GM12878 (cell line): ENCODE data around the gene EFNA2. TPM values are rescaled to one million over a fixed set of nuclear protein-coding genes. Genes with fewer than 3 reads are reported as not detected.
A peak's percentile ranks its signal among the peaks of the same experiment; 100 is the strongest.

Experiments
- ATAC-seq: fragments of 200-7000 bp; cut with Tn5 transposase; 3 replicates; pipeline ENCODE4 v1.9.1; 2020; ENCODE audit warnings: mild to moderate bottlenecking, moderate library complexity
- BruUV-seq: library from RNA; stranded (reverse); fragments of 400-500 nt; replicated peaks from 2 replicates; lab custom pipeline; 2021; lab: Mats Ljungman, UMichigan
- CTCF ChIA-PET: fragments of 300-600 bp; sonication (Branson Sonifier 250); formaldehyde crosslinking; extraction: SDS; loops from one replicate; lab custom pipeline; 2021; ENCODE audit warnings: inconsistent platforms; lab: Yijun Ruan, JAX
- POLR2A ChIA-PET: fragments of 350-600 bp; formaldehyde crosslinking; extraction: SDS; loops from one replicate; lab custom pipeline; 2021; ENCODE audit warnings: inconsistent platforms; lab: Charles Lee
- RAD21 ChIA-PET: fragments of 300-600 bp; sonication (Branson Sonifier 250); formaldehyde crosslinking; loops from one replicate; lab custom pipeline; 2023; ENCODE audit warnings: antibody characterized with exemption; ENCODE audit not compliant: unreplicated experiment; lab: Charles Lee
- SMC1A ChIA-PET: fragments of 300-600 bp; sonication (Branson Sonifier 250); formaldehyde crosslinking; loops from one replicate; lab custom pipeline; 2023; ENCODE audit not compliant: unreplicated experiment, uncharacterized antibody; lab: Charles Lee
- DNase-seq: peaks from one replicate; pipeline ENCODE4 v3.0.0-alpha.2; 2011; ENCODE audit warnings: low read depth, low spot score
- FAIRE-seq: peaks from 3 replicates; lab custom pipeline; 2011; peaks lifted over from hg19 to GRCh38; lab: Jason Lieb, UNC
- H2AFZ ChIP-seq: 2 replicates; pipeline ENCODE4 v1.6.0; 2011; ENCODE audit warnings: low read depth, low read length, control low read depth; ENCODE audit not compliant: control insufficient read depth
- H3K27ac ChIP-seq: 2 replicates; pipeline ENCODE4 v1.5.1; 2011; ENCODE audit warnings: control low read depth; ENCODE audit not compliant: control insufficient read depth, insufficient read depth
- H3K27me3 ChIP-seq, 2 experiments: replicated peaks in 1 of 2; 2 replicates each; pipeline versions ENCODE4 v1.6.0 to v1.6.1; 2011; ENCODE audit warnings: low read length in 1 of 2; ENCODE audit not compliant: control insufficient read depth in 2 of 2, insufficient read depth in 2 of 2
- H3K36me3 ChIP-seq, 2 experiments: 2 replicates each; pipeline ENCODE4 v1.5.1; 2011; ENCODE audit warnings: low read length in 1 of 2; ENCODE audit not compliant: control insufficient read depth in 2 of 2, insufficient read depth in 2 of 2
- H3K4me1 ChIP-seq: 2 replicates; pipeline ENCODE4 v1.6.1; 2011; ENCODE audit warnings: mild to moderate bottlenecking, low read length, moderate library complexity, mixed read lengths; ENCODE audit not compliant: control insufficient read depth, insufficient read depth
- H3K4me2 ChIP-seq: 2 replicates; pipeline ENCODE4 v1.6.0; 2011; ENCODE audit warnings: control low read depth; ENCODE audit not compliant: control insufficient read depth, insufficient read depth
- H3K4me3 ChIP-seq: fragments of 200-600 bp; sonication (generic); 2 replicates; pipeline ENCODE4 v1.5.1; 2016
- H3K79me2 ChIP-seq: 2 replicates; pipeline ENCODE4 v1.6.0; 2011; ENCODE audit warnings: low read length; ENCODE audit not compliant: control insufficient read depth, insufficient read depth
- H3K9ac ChIP-seq: 2 replicates; pipeline ENCODE4 v1.8.0; 2011; ENCODE audit warnings: low read length, control low read depth, mixed read lengths; ENCODE audit not compliant: control insufficient read depth, insufficient read depth
- H3K9me3 ChIP-seq: replicated peaks from 3 replicates; pipeline ENCODE4 v1.5.1; 2011; ENCODE audit warnings: mild to moderate bottlenecking, low read length; ENCODE audit not compliant: control insufficient read depth, insufficient read depth
- H4K20me1 ChIP-seq: 2 replicates; pipeline ENCODE4 v1.6.0; 2011; ENCODE audit not compliant: control insufficient read depth, insufficient read depth
- BACH1 ChIP-seq: fragments of 450-650 bp; IDR thresholded peaks from 2 replicates; pipeline ENCODE4 v1.6.1; 2017; ENCODE audit warnings: mild to moderate bottlenecking, borderline replicate concordance
- BHLHE40 ChIP-seq, 2 experiments: fragments of 450-650 bp in 1 of 2; IDR thresholded peaks; 2 replicates each; pipeline ENCODE4 v1.6.1; 2011 to 2017; ENCODE audit warnings: low read depth in 2 of 2, borderline replicate concordance in 1 of 2, improper control_type of control experiment in 1 of 2, low read length in 1 of 2, mild to moderate bottlenecking in 1 of 2
- EGR1 ChIP-seq, 2 experiments: IDR thresholded peaks; 1 replicate in 1 of 2; 2 replicates in 1 of 2; pipeline ENCODE4 v1.6.1; 2011 to 2012; ENCODE audit warnings: low read depth in 2 of 2, low read length in 2 of 2, borderline replicate concordance in 1 of 2, mild to moderate bottlenecking in 1 of 2, moderate library complexity in 1 of 2
- EP300 ChIP-seq, 2 experiments: fragments of 150-350 bp in 1 of 2; IDR thresholded peaks; 2 replicates each; pipeline ENCODE4 v1.6.1; 2011 to 2012; ENCODE audit warnings: low read depth in 2 of 2, low read length in 2 of 2, borderline replicate concordance in 1 of 2, improper control_type of control experiment in 1 of 2, inconsistent platforms in 1 of 2; ENCODE audit not compliant: control insufficient read depth in 1 of 2
- ESRRA ChIP-seq: IDR thresholded peaks from 2 replicates; pipeline ENCODE4 v1.6.1; 2012; ENCODE audit warnings: mild to moderate bottlenecking, low read length, improper control_type of control experiment
- HDGF ChIP-seq: fragments of 450-650 bp; IDR thresholded peaks from 2 replicates; pipeline ENCODE4 v1.6.1; 2016; ENCODE audit warnings: antibody characterized with exemption
- MEF2A ChIP-seq: IDR thresholded peaks from 2 replicates; pipeline ENCODE4 v1.6.1; 2011; ENCODE audit warnings: low read depth, mild to moderate bottlenecking, low read length, moderate library complexity; ENCODE audit not compliant: insufficient read depth
- NBN ChIP-seq: fragments of 450-650 bp; IDR thresholded peaks from 2 replicates; pipeline ENCODE4 v1.6.1; 2016
- NKRF ChIP-seq: fragments of 450-650 bp; conservative IDR thresholded peaks from 2 replicates; pipeline ENCODE4 v1.6.1; 2017; ENCODE audit warnings: mild to moderate bottlenecking, moderate library complexity
- NR2F1 ChIP-seq: fragments of 450-650 bp; conservative IDR thresholded peaks from 2 replicates; pipeline ENCODE4 v1.6.1; 2017; ENCODE audit warnings: mild to moderate bottlenecking
- POU2F2 ChIP-seq: IDR thresholded peaks from 3 replicates; pipeline ENCODE4 v1.6.1; 2011; ENCODE audit warnings: low read depth, mild to moderate bottlenecking, low read length, borderline replicate concordance
- RELB ChIP-seq: fragments of 450-650 bp; IDR thresholded peaks from 2 replicates; pipeline ENCODE4 v1.6.1; 2017; ENCODE audit warnings: low read depth, mild to moderate bottlenecking, moderate library complexity
- SIN3A ChIP-seq: IDR thresholded peaks from 2 replicates; pipeline ENCODE4 v1.6.1; 2012; ENCODE audit warnings: low read depth, low read length, improper control_type of control experiment
- SMAD1 ChIP-seq: fragments of 450-650 bp; IDR thresholded peaks from 2 replicates; pipeline ENCODE4 v1.6.1; 2018; ENCODE audit warnings: mild to moderate bottlenecking, low read depth; ENCODE audit not compliant: partially characterized antibody
- SMARCA5 ChIP-seq: fragments of 450-650 bp; IDR thresholded peaks from 2 replicates; pipeline ENCODE4 v1.6.1; 2017; ENCODE audit warnings: mild to moderate bottlenecking
- SP1 ChIP-seq: IDR thresholded peaks from one replicate; pipeline ENCODE4 v1.6.1; 2011; ENCODE audit warnings: low read depth, low read length
- TCF3 ChIP-seq: IDR thresholded peaks from 2 replicates; pipeline ENCODE4 v1.6.1; 2012; ENCODE audit warnings: low read depth, mild to moderate bottlenecking, low read length, borderline replicate concordance; ENCODE audit not compliant: insufficient read depth
- ZNF24 ChIP-seq: fragments of 450-650 bp; IDR thresholded peaks from 2 replicates; pipeline ENCODE4 v1.6.1; 2017; ENCODE audit warnings: antibody characterized with exemption, mild to moderate bottlenecking
- WGBS: methylation state at CpG from one replicate; pipeline ENCODE4 v1.1.6; 2016; ENCODE audit warnings: low lambda C conversion rate; ENCODE audit not compliant: insufficient replicate concordance, insufficient coverage; ENCODE audit errors: missing lambda C conversion rate; 5-methylcytosine and 5-hydroxymethylcytosine counted together
- in situ Hi-C: fragments of 300-500 bp; cut with MboI; formaldehyde crosslinking; loops from 9 replicates; pipeline ENCODE4 v1.14.3; 2018; ENCODE audit warnings: mixed read lengths
- intact Hi-C: fragments of 100-400 bp; cut with micrococcal nuclease; formaldehyde crosslinking; loops from one replicate; pipeline ENCODE4 v1.14.2; 2022; ENCODE audit not compliant: unreplicated experiment
- polyA plus RNA-seq, 11 experiments: library from polyadenylated mRNA; depleted of rRNA in 4 of 11; unstranded in 6 of 11; stranded (reverse) in 5 of 11; fragments of >200 nt; fragmentation: Nextera tagmentation in 4 of 11; fragmentation: Illumina TruSeq in 1 of 11; extraction: Ambion mirVana in 4 of 11; extraction: Trizol in 1 of 11; gene quantifications; 1 replicate in 1 of 11; 2 replicates in 10 of 11; pipeline versions ENCODE4 v1.2.1 to v1.2.3, GENCODE V29; 2011 to 2016; ENCODE audit warnings: inconsistent platforms in 2 of 11, missing spikeins in 2 of 11, low read depth in 1 of 11
- total RNA-seq, 4 experiments: library from RNA; depleted of rRNA in 3 of 4; stranded (reverse); fragments of >200 nt in 3 of 4; fragmentation: Illumina TruSeq in 1 of 4; extraction: Trizol in 1 of 4; gene quantifications; 2 replicates each; pipeline versions ENCODE4 v1.2.1 to v1.2.3, GENCODE V29; 2013 to 2021

The EFNA2 gene
- total and polyA plus RNA-seq, 10 of the 15 experiments (the other 5 are each of a cell fraction or from before 2014, with no cell fraction given), result not detected

GRCh38 chr19:1266129-1266915 is 19.4 kb upstream of the EFNA2 start:
- peak overlapping the region; percentile 92 for H3K4me2 ChIP-seq
- no TSS peak for BruUV-seq
- intact Hi-C loops (loop anchor here (1.0 kb wide), 2 partner anchors 17 to 22 kb away; no protein-coding TSS in a partner anchor), in situ Hi-C loops (loop anchor here (10.0 kb wide), 1 partner anchor 818 kb away; no protein-coding TSS in a partner anchor)
- ChIA-PET RAD21 (interaction anchor here (0.6 to 5.1 kb wide), 15 partner anchors 8 to 343 kb away, joined by 3 to 336 read pairs (median 3); partner anchors contain the start of genes ARHGAP45, ATP5F1D, FAM174C and WDR18), SMC1A (interaction anchor here (0.7 to 7.3 kb wide), 4 partner anchors 8 to 22 kb away, joined by 3 to 172 read pairs (median 9); partner anchors contain the start of gene ATP5F1D), POLR2A (interaction anchor here (0.5 to 8.7 kb wide), 11 partner anchors 8 to 497 kb away, joined by 3 to 184 read pairs (median 6); partner anchors contain the start of genes ATP5F1D and FAM174C), CTCF (interaction anchor here (0.8 to 7.2 kb wide), 11 partner anchors 8 to 178 kb away, joined by 3 to 363 read pairs (median 6); partner anchors contain the start of genes ATP5F1D and FAM174C)
- H3K27ac ChIP-seq, result peak overlapping the region; percentile 38
- no peak for DNase-seq
- under 1% methylated on average over 76 of the region's 84 CpGs for WGBS
- H3K9me3 ChIP-seq, result no peaks in the 10 kb centered on the region
- peak overlapping the region; percentile 15; the same call in 1 of the 2 replicates for H3K9ac ChIP-seq
- peaks cover 34% of the 10 kb centered on the region for H3K79me2 ChIP-seq
- peak; percentile 75 for FAIRE-seq
- H3K36me3 ChIP-seq, result peaks cover 3 to 8% of the 10 kb centered on the region in 2 experiments
- H3K4me1 ChIP-seq, result peaks cover 58% of the 10 kb centered on the region
- peak overlapping the region; percentile 60 for H2AFZ ChIP-seq
- ATAC-seq, result peak; percentile 56
- H3K27me3 ChIP-seq, result no peaks in the 10 kb centered on the region
- H3K4me3 ChIP-seq, result peak overlapping the region; percentile 53
- no peaks in the 10 kb centered on the region; the same call in 1 of the 2 replicates for H4K20me1 ChIP-seq
- TF ChIP-seq EGR1 (IDR thresholded peaks at IDR 0.05; ENCODE audit: borderline replicate concordance in 1 of 2, low read depth in 2 of 2, low read length in 2 of 2) (peak in 1 of 2 experiments; percentile 93; a peak in 2 of 3 replicates), ZNF24 (no peak), SMARCA5 (0 out of 2 replicates have a peak, but pooled peaks have one; percentile 65), POU2F2 (no peak), SIN3A (no peak; the same call in 1 of the 2 replicates), EP300 (IDR thresholded peaks at IDR 0.05; ENCODE audit: borderline replicate concordance in 1 of 2, control insufficient read depth in 1 of 2, low read depth in 2 of 2, low read length in 2 of 2) (0 out of 4 replicates have a peak, but pooled peaks of 1 of the 2 experiments have one; percentile 14), NR2F1 (0 out of 2 replicates have a peak, but pooled peaks have one; percentile 9), RELB (no peak), NBN (0 out of 2 replicates have a peak, but pooled peaks have one; percentile 46), HDGF (peak; percentile 7; the same call in 1 of the 2 replicates), BACH1 (0 out of 2 replicates have a peak, but pooled peaks have one; percentile 15), SP1 (peak; percentile 26), MEF2A (peak; percentile 83; the same call in 1 of the 2 replicates), ESRRA (0 out of 2 replicates have a peak, but pooled peaks have one; percentile 30), NKRF (peak; percentile 54; the same call in 1 of the 2 replicates), SMAD1 (no peak), TCF3 (peak; percentile 77), BHLHE40 (IDR thresholded peaks at IDR 0.05; ENCODE audit: borderline replicate concordance in 1 of 2, low read depth in 2 of 2, low read length in 1 of 2) (peak; percentile 48 to 59; a peak in 3 of 4 replicates)
